Measurements from ENCODE around the gene KCNJ4. TPM values are rescaled to one million over a fixed set of nuclear protein-coding genes. Genes with fewer than 3 reads are reported as not detected.

Gene KCNJ4
- total and polyA plus RNA-seq, 10 of the 15 experiments (the other 5 are each of a cell fraction or from before 2014, with no cell fraction given): not detected

DNA sequence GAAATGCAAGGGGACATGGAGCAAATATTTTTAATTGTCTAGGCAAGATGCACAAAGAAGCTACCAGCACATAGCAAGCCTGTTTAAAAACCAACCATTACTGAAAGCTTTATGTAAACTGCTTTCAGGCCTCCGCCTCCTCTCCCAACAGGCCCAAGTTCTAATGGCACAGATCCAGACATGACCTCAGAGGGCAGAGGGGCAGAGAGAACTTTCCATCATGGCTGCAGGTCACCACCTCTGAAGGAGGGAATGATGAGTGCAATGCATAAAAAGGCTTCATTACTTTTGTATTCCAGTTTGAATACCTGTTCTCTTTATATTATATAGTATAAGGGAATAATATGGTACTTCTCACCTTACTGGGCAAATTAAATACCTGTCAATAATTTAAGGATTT lies 35.9 kb upstream of the KCNJ4 start (continued):
- TF ChIP-seq, protein P1, sequence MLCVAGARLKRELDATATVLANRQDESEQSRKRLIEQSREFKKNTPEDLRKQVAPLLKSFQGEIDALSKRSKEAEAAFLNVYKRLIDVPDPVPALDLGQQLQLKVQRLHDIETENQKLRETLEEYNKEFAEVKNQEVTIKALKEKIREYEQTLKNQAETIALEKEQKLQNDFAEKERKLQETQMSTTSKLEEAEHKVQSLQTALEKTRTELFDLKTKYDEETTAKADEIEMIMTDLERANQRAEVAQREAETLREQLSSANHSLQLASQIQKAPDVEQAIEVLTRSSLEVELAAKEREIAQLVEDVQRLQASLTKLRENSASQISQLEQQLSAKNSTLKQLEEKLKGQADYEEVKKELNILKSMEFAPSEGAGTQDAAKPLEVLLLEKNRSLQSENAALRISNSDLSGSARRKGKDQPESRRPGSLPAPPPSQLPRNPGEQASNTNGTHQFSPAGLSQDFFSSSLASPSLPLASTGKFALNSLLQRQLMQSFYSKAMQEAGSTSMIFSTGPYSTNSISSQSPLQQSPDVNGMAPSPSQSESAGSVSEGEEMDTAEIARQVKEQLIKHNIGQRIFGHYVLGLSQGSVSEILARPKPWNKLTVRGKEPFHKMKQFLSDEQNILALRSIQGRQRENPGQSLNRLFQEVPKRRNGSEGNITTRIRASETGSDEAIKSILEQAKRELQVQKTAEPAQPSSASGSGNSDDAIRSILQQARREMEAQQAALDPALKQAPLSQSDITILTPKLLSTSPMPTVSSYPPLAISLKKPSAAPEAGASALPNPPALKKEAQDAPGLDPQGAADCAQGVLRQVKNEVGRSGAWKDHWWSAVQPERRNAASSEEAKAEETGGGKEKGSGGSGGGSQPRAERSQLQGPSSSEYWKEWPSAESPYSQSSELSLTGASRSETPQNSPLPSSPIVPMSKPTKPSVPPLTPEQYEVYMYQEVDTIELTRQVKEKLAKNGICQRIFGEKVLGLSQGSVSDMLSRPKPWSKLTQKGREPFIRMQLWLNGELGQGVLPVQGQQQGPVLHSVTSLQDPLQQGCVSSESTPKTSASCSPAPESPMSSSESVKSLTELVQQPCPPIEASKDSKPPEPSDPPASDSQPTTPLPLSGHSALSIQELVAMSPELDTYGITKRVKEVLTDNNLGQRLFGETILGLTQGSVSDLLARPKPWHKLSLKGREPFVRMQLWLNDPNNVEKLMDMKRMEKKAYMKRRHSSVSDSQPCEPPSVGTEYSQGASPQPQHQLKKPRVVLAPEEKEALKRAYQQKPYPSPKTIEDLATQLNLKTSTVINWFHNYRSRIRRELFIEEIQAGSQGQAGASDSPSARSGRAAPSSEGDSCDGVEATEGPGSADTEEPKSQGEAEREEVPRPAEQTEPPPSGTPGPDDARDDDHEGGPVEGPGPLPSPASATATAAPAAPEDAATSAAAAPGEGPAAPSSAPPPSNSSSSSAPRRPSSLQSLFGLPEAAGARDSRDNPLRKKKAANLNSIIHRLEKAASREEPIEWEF (IDR thresholded peaks at IDR 0.05; ENCODE audit: insufficient replicate concordance, low read depth, low read length): no peak
- TF ChIP-seq EP300 (IDR thresholded peaks at IDR 0.05; ENCODE audit: borderline replicate concordance in 1 of 2, control insufficient read depth in 1 of 2, low read depth in 2 of 2, low read length in 2 of 2) (no peak), POU2F2 (IDR thresholded peaks at IDR 0.05; ENCODE audit: borderline replicate concordance, low read depth, low read length) (no peak)

DNA sequence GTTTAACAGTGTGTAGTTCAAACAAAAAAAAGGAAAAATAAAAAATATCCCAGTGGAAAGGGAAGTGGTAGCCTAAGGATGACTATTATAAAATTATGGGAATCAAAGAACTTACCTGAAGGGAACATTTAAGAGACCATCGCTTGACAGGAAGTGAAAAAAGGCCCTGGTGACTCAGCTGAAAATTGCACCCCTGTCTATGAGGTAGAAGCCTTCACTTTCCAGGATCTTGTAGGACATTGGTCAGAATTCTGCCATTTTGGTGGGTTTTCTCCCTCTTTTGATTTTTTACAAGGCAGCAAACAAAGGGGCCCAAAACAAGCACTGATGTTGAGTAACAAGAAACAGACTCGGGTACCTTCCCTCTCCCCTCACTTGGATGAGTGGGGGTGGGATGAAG lies 35.5 kb upstream of the KCNJ4 start:
- peaks cover 31 to 63% of the 10 kb centered on the region in 2 experiments for H3K36me3 ChIP-seq (ENCODE audit: control insufficient read depth in 2 of 2, insufficient read depth in 2 of 2, low read length in 1 of 2)
- no peak overlapping the region for H3K9ac ChIP-seq (ENCODE audit: control insufficient read depth, insufficient read depth, low read length)
- ChIA-PET RAD21 (ENCODE audit: unreplicated experiment) (no interaction called here), POLR2A (interaction anchor here (1.0 to 1.2 kb wide), 2 partner anchors 9 to 12 kb away, joined by 4 to 5 read pairs; no protein-coding TSS in a partner anchor), SMC1A (ENCODE audit: uncharacterized antibody, unreplicated experiment) (interaction anchor here (0.6 to 1.8 kb wide), 3 partner anchors 31 to 89 kb away, joined by 4 read pairs; no protein-coding TSS in a partner anchor), CTCF (interaction anchor here (1.9 kb wide), 1 partner anchor 20 kb away, joined by 5 read pairs; no protein-coding TSS in a partner anchor)
- no peaks in the 10 kb centered on the region for H3K27me3 ChIP-seq (replicated peaks in 1 of 2; ENCODE audit: control insufficient read depth in 2 of 2, insufficient read depth in 2 of 2, low read length in 1 of 2)
- H3K79me2 ChIP-seq (ENCODE audit: control insufficient read depth, insufficient read depth, low read length): peaks cover 5% of the 10 kb centered on the region
- H3K9me3 ChIP-seq (replicated peaks; ENCODE audit: control insufficient read depth, insufficient read depth, low read length): no peaks in the 10 kb centered on the region
- ATAC-seq: peak; percentile 59
- in situ Hi-C loops (cut with MboI) (no loop called here), intact Hi-C loops (cut with micrococcal nuclease; ENCODE audit: unreplicated experiment) (no loop called here)
- H3K27ac ChIP-seq (ENCODE audit: control insufficient read depth, insufficient read depth): no peak overlapping the region
- no peak overlapping the region for H3K4me2 ChIP-seq (ENCODE audit: control insufficient read depth, insufficient read depth)
- FAIRE-seq: no peak
- no peak overlapping the region for H3K4me3 ChIP-seq
- H3K4me1 ChIP-seq (ENCODE audit: control insufficient read depth, insufficient read depth, low read length): no peaks in the 10 kb centered on the region
- TF ChIP-seq, protein P2, sequence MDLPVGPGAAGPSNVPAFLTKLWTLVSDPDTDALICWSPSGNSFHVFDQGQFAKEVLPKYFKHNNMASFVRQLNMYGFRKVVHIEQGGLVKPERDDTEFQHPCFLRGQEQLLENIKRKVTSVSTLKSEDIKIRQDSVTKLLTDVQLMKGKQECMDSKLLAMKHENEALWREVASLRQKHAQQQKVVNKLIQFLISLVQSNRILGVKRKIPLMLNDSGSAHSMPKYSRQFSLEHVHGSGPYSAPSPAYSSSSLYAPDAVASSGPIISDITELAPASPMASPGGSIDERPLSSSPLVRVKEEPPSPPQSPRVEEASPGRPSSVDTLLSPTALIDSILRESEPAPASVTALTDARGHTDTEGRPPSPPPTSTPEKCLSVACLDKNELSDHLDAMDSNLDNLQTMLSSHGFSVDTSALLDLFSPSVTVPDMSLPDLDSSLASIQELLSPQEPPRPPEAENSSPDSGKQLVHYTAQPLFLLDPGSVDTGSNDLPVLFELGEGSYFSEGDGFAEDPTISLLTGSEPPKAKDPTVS (IDR thresholded peaks at IDR 0.05; ENCODE audit: low read depth, low read length): no peak
- no peak for TF ChIP-seq SMC3 (IDR thresholded peaks at IDR 0.05; ENCODE audit: borderline replicate concordance, low read length)
- TF ChIP-seq ZNF24 (IDR thresholded peaks at IDR 0.05): no peak
- no TSS peak for BruUV-seq (replicated peaks)
- H4K20me1 ChIP-seq (ENCODE audit: control insufficient read depth, insufficient read depth): peaks cover 6% of the 10 kb centered on the region; the same call in 1 of the 2 replicates
- H2AFZ ChIP-seq (ENCODE audit: control insufficient read depth, low read depth, low read length): no peak overlapping the region
- whole genome bisulfite sequencing (ENCODE audit: insufficient coverage, insufficient replicate concordance, low lambda C conversion rate, missing lambda C conversion rate): 48% methylated on average over 2 of the region's 2 CpGs
- no peak for DNase-seq (ENCODE audit: low read depth, low spot score)
